PFSK-1 (cell line): ENCODE measurements around the gene THUMPD1.

ENCODE experiments used
- FOXP2 ChIP-seq: optimal IDR thresholded peaks from 2 replicates; pipeline ENCODE3; 2011; ENCODE audit warnings: borderline replicate concordance, control low read depth, inconsistent platforms; ENCODE audit not compliant: insufficient read depth; ENCODE audit errors: extremely low read length, extremely low read depth
- POLR2AphosphoS5 ChIP-seq: IDR thresholded peaks from 2 replicates; pipeline ENCODE4 v1.6.1; 2012; ENCODE audit warnings: low read depth, mild to moderate bottlenecking, control low read depth, low read length, moderate library complexity
- REST ChIP-seq, 2 experiments: IDR thresholded peaks; 2 replicates each; pipeline versions ENCODE4 v1.6.1 to v1.8.0; 2011 to 2012; ENCODE audit warnings: low read depth in 2 of 2, low read length in 2 of 2, control low read depth in 1 of 2, inconsistent platforms in 1 of 2, mild to moderate bottlenecking in 1 of 2, moderate library complexity in 1 of 2; ENCODE audit not compliant: insufficient read depth in 1 of 2
- SIN3A ChIP-seq: IDR thresholded peaks from 2 replicates; pipeline ENCODE4 v1.6.1; 2012; ENCODE audit warnings: mild to moderate bottlenecking, low read length, moderate library complexity, borderline replicate concordance; ENCODE audit not compliant: insufficient read depth
- TAF1 ChIP-seq: IDR thresholded peaks from 2 replicates; pipeline ENCODE4 v1.6.1; 2012; ENCODE audit warnings: low read length, control low read depth, borderline replicate concordance; ENCODE audit not compliant: insufficient read depth

THUMPD1 gene

DNA sequence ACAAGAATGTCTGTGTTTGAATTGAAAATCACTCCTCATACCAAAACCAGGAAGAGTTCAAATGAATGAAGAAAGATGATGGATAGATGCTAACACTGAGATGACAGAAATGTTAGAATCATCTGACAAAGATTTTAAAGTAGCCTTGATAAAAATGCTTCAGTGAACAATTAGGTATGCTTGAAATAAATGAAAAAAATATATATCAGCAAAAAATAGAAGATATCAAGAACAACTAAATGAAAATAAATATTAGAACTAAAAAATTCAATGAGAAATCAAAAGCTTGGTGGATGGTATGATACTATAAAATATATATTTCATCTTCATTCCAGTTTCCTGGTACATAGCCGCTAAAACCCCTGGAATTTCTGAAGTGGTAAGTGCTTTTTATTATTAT, 13.6 kb upstream of the THUMPD1 start:
- no peak for TF ChIP-seq FOXP2
- no peak for TF ChIP-seq TAF1
- no peak for TF ChIP-seq REST (IDR thresholded peaks at IDR 0.05; ENCODE audit: insufficient read depth in 1 of 2, low read depth in 2 of 2, low read length in 2 of 2)
- no peak for TF ChIP-seq SIN3A
- TF ChIP-seq POLR2AphosphoS5, result no peak

- TF ChIP-seq TAF1, result no peak
- TF ChIP-seq POLR2AphosphoS5, result no peak
- TF ChIP-seq SIN3A, result no peak
- TF ChIP-seq FOXP2, result no peak
- no peak for TF ChIP-seq REST (IDR thresholded peaks at IDR 0.05; ENCODE audit: insufficient read depth in 1 of 2, low read depth in 2 of 2, low read length in 2 of 2)
These were observed 12.1 kb upstream of the THUMPD1 start for GRCh38 chr16:20753727-20754126.

- TF ChIP-seq FOXP2 (no peak), SIN3A (no peak), TAF1 (no peak), REST (IDR thresholded peaks at IDR 0.05; ENCODE audit: insufficient read depth in 1 of 2, low read depth in 2 of 2, low read length in 2 of 2) (no peak), POLR2AphosphoS5 (no peak)
These were observed 8.9 kb upstream of the THUMPD1 start for GRCh38 chr16:20750558-20750957.

- no peak for TF ChIP-seq SIN3A
- no peak for TF ChIP-seq REST (IDR thresholded peaks at IDR 0.05; ENCODE audit: insufficient read depth in 1 of 2, low read depth in 2 of 2, low read length in 2 of 2)
- no peak for TF ChIP-seq FOXP2
- no peak for TF ChIP-seq TAF1
- TF ChIP-seq POLR2AphosphoS5, result no peak
These were observed 7.9 kb upstream of the THUMPD1 start for GRCh38 chr16:20749474-20749873.
